PC-9 (cell line): ENCODE measurements around the gene ENO2. TPM values are rescaled to one million over a fixed set of nuclear protein-coding genes. Genes with fewer than 3 reads are reported as not detected.
A peak's percentile ranks its signal among the peaks of the same experiment; 100 is the strongest.

ENCODE experiments used
- BruUV-seq: library from RNA; stranded (reverse); fragments of 400-500 nt; replicated peaks from 2 replicates; lab custom pipeline; 2021; lab: Mats Ljungman, UMichigan
- CTCF ChIA-PET: fragments of 300-600 bp; sonication (Branson Sonifier 250); formaldehyde crosslinking; loops from one replicate; lab custom pipeline; 2022; ENCODE audit warnings: antibody characterized with exemption; lab: Charles Lee
- POLR2A ChIA-PET: fragments of 300-600 bp; sonication (Branson Sonifier 250); formaldehyde crosslinking; loops from one replicate; lab custom pipeline; 2022; ENCODE audit warnings: antibody characterized with exemption; ENCODE audit not compliant: unreplicated experiment; lab: Charles Lee
- DNase-seq, 2 experiments: peaks; one replicate each; pipeline versions ENCODE4 v3.0.0 to v3.0.0-alpha.2; 2015 to 2022; ENCODE audit warnings: mixed read lengths in 1 of 2
- H2AFZ ChIP-seq: fragments of 200-600 bp; sonication (generic); 2 replicates; pipeline ENCODE4 v1.8.1; 2017; ENCODE audit warnings: antibody characterized with exemption
- H3F3A ChIP-seq: fragments of 200-600 bp; sonication (generic); 2 replicates; pipeline ENCODE4 v1.8.1; 2017; ENCODE audit warnings: antibody characterized with exemption, mild to moderate bottlenecking, low read depth; ENCODE audit not compliant: insufficient read depth
- H3K27ac ChIP-seq: fragments of 200-600 bp; sonication (generic); 2 replicates; pipeline ENCODE4 v1.6.1; 2016; ENCODE audit warnings: mixed run types
- H3K27me3 ChIP-seq: fragments of 200-600 bp; sonication (generic); 2 replicates; pipeline ENCODE4 v1.6.1; 2016; ENCODE audit warnings: low read depth, mixed run types; ENCODE audit not compliant: insufficient read depth
- H3K36me3 ChIP-seq: fragments of 200-600 bp; sonication (generic); 2 replicates; pipeline ENCODE4 v1.6.1; 2016; ENCODE audit warnings: low read depth, mixed run types
- H3K4me1 ChIP-seq: fragments of 200-600 bp; sonication (generic); replicated peaks from 2 replicates; pipeline ENCODE4 v1.6.1; 2016; ENCODE audit warnings: mixed run types; ENCODE audit not compliant: insufficient read depth
- H3K4me2 ChIP-seq: fragments of 200-600 bp; sonication (generic); 2 replicates; pipeline ENCODE4 v1.6.1; 2017; ENCODE audit warnings: mixed run types
- H3K4me3 ChIP-seq: fragments of 200-600 bp; sonication (generic); 2 replicates; pipeline ENCODE4 v1.6.1; 2016; ENCODE audit warnings: mixed run types
- H3K79me2 ChIP-seq: fragments of 200-600 bp; sonication (generic); 2 replicates; pipeline ENCODE4 v1.6.1; 2017; ENCODE audit warnings: low read depth, mixed run types
- H3K9me2 ChIP-seq: fragments of 200-600 bp; sonication (generic); 2 replicates; pipeline ENCODE4 v1.8.1; 2017; ENCODE audit warnings: mild to moderate bottlenecking; ENCODE audit not compliant: insufficient read depth
- H3K9me3 ChIP-seq: fragments of 200-600 bp; sonication (generic); 2 replicates; pipeline ENCODE4 v1.8.1; 2016; ENCODE audit warnings: low read depth; ENCODE audit not compliant: insufficient read depth
- H4K20me1 ChIP-seq: fragments of 200-600 bp; sonication (generic); 2 replicates; pipeline ENCODE4 v1.8.1; 2017; ENCODE audit not compliant: insufficient read depth
- CTCF ChIP-seq: fragments of 200-600 bp; sonication (generic); conservative IDR thresholded peaks from 2 replicates; pipeline ENCODE4 v1.6.1; 2017; ENCODE audit warnings: mixed run types, antibody characterized with exemption, mild to moderate bottlenecking, moderate library complexity
- EZH2 ChIP-seq: fragments of 200-600 bp; sonication (generic); IDR thresholded peaks from 2 replicates; pipeline ENCODE4 v1.8.0; 2017; ENCODE audit warnings: antibody characterized with exemption, low read depth
- intact Hi-C: fragments of 100-400 bp; cut with micrococcal nuclease; formaldehyde crosslinking; loops from one replicate; pipeline ENCODE4 v1.10.0; 2022; ENCODE audit not compliant: unreplicated experiment
- total RNA-seq: library from RNA; stranded (reverse); gene quantifications from 2 replicates; pipeline ENCODE4 v1.2.3, GENCODE V29; 2021

The ENO2 gene
- total RNA-seq, 1 experiment from 2014 or later, result 38.8 TPM

- TF ChIP-seq EZH2, result no peak
- TF ChIP-seq CTCF, result no peak
- Histone ChIP-seq H3K4me2 (peak overlapping the region; percentile 97), H2AFZ (peak overlapping the region; percentile 74), H3K9me2 (no peaks in the 10 kb centered on the region), H3K36me3 (peaks cover 17% of the 10 kb centered on the region; the same call in 1 of the 2 replicates), H3K4me1 (peaks cover 41% of the 10 kb centered on the region), H3F3A (peaks cover 48% of the 10 kb centered on the region), H3K27ac (peak overlapping the region; percentile 93), H3K9me3 (no peaks in the 10 kb centered on the region), H3K27me3 (no peaks in the 10 kb centered on the region), H3K4me3 (peak overlapping the region; percentile 98), H4K20me1 (peaks cover 13% of the 10 kb centered on the region), H3K79me2 (peaks cover 27% of the 10 kb centered on the region)
- peak in 1 of 2 experiments; percentile 42 for DNase-seq
- no TSS peak for BruUV-seq
- POLR2A ChIA-PET, result interaction anchor here (0.5 to 3.0 kb wide), 3 partner anchors 16 to 1117 kb away, joined by 4 to 54 read pairs (median 9); partner anchors contain the start of genes C12orf57 and RNU7-1
- CTCF ChIA-PET, result interaction anchor here (0.6 to 3.2 kb wide), 5 partner anchors 13 to 91 kb away, joined by 3 to 47 read pairs (median 4); partner anchors contain the start of genes C12orf57 and RNU7-1
- intact Hi-C loops, result loop anchor here (2.0 to 10.0 kb wide), 4 partner anchors 108 to 346 kb away; partner anchors contain the start of genes CDCA3, PEX5, USP5 and ZNF384
Measured at GRCh38 chr12:6960593-6961277, 46.4 kb downstream of the ENO2 start.

- intact Hi-C loops, result loop anchor here (2.0 to 10.0 kb wide), 4 partner anchors 109 to 346 kb away; partner anchors contain the start of genes CDCA3, PEX5, USP5 and ZNF384
- H3K27ac ChIP-seq, result peak overlapping the region; percentile 93
- H3K4me2 ChIP-seq, result peak overlapping the region; percentile 97
- DNase-seq, result peak; percentile 67 to 71
- no TSS peak for BruUV-seq
- peak overlapping the region; percentile 74 for H2AFZ ChIP-seq
- peaks cover 22% of the 10 kb centered on the region; the same call in 1 of the 2 replicates for H3K36me3 ChIP-seq
- CTCF ChIA-PET, result interaction anchor here (0.6 to 3.2 kb wide), 9 partner anchors 13 to 147 kb away, joined by 3 to 47 read pairs (median 4); partner anchors contain the start of genes C12orf57, LPCAT3, RNU7-1 and SPSB2
- POLR2A ChIA-PET, result interaction anchor here (0.5 to 3.0 kb wide), 5 partner anchors 16 to 622 kb away, joined by 3 to 54 read pairs (median 4); partner anchors contain the start of genes C12orf57 and RNU7-1
- H4K20me1 ChIP-seq, result peaks cover 18% of the 10 kb centered on the region
- H3K9me2 ChIP-seq, result no peaks in the 10 kb centered on the region
- H3K79me2 ChIP-seq, result peaks cover 33% of the 10 kb centered on the region
- no peaks in the 10 kb centered on the region for H3K27me3 ChIP-seq
- no peaks in the 10 kb centered on the region for H3K9me3 ChIP-seq
- H3F3A ChIP-seq, result peaks cover 54% of the 10 kb centered on the region
- H3K4me1 ChIP-seq, result peaks cover 43% of the 10 kb centered on the region
- H3K4me3 ChIP-seq, result peak overlapping the region; percentile 98
- TF ChIP-seq CTCF (no peak), EZH2 (no peak)
Measured at GRCh38 chr12:6961278-6961694, 46.9 kb downstream of the ENO2 start.

GRCh38 chr12:6961695-6962284, 47.4 kb downstream of the ENO2 start:
- H2AFZ ChIP-seq, result peak overlapping the region; percentile 74
- H3K79me2 ChIP-seq, result peaks cover 38% of the 10 kb centered on the region
- TF ChIP-seq CTCF, result peak; percentile 75
- TF ChIP-seq EZH2, result no peak
- peak overlapping the region; percentile 97 for H3K4me2 ChIP-seq
- peak overlapping the region; percentile 93 for H3K27ac ChIP-seq
- ChIA-PET CTCF (interaction anchor here (0.5 to 3.2 kb wide), 8 partner anchors 14 to 146 kb away, joined by 3 to 47 read pairs (median 4); partner anchors contain the start of genes C12orf57, LPCAT3, RNU7-1 and SPSB2), POLR2A (interaction anchor here (0.5 to 3.0 kb wide), 11 partner anchors 17 to 1281 kb away, joined by 3 to 54 read pairs (median 4); partner anchors contain the start of genes C12orf57, RNU7-1 and SPSB2)
- H4K20me1 ChIP-seq, result peaks cover 22% of the 10 kb centered on the region
- peak overlapping the region; percentile 98 for H3K4me3 ChIP-seq
- peak in 1 of 2 experiments; percentile 80 for DNase-seq
- H3K36me3 ChIP-seq, result peaks cover 24% of the 10 kb centered on the region; the same call in 1 of the 2 replicates
- intact Hi-C loops, result loop anchor here (1.0 to 10.0 kb wide), 5 partner anchors 15 to 347 kb away; partner anchors contain the start of genes CDCA3, PEX5, USP5 and ZNF384
- peaks cover 45% of the 10 kb centered on the region for H3K4me1 ChIP-seq
- BruUV-seq, result TSS peak; percentile 61
- no peaks in the 10 kb centered on the region for H3K27me3 ChIP-seq
- H3K9me2 ChIP-seq, result no peaks in the 10 kb centered on the region
- H3F3A ChIP-seq, result peaks cover 59% of the 10 kb centered on the region
- H3K9me3 ChIP-seq, result no peaks in the 10 kb centered on the region
